GM13977 (cell line): Measurements from ENCODE around the gene AMPH.

Experiments
- DNase-seq: peaks from one replicate; pipeline ENCODE4 v3.0.0; 2012; ENCODE audit warnings: low spot score
- CTCF ChIP-seq: IDR thresholded peaks from 2 replicates; pipeline ENCODE4 v1.5.1; 2012; ENCODE audit warnings: mild to moderate bottlenecking, control low read depth; ENCODE audit not compliant: insufficient read depth; ENCODE audit errors: extremely low read depth, missing control alignments
- in situ Hi-C: fragments of 300-500 bp; cut with MboI; formaldehyde crosslinking; loops from one replicate; pipeline ENCODE4 v1.12.0; 2022; ENCODE audit warnings: low sequenced_read_pairs, low pct_unique_long_range_greater_than_20kb, mixed read lengths, inconsistent platforms; ENCODE audit not compliant: unreplicated experiment

The AMPH gene

GRCh38 chr7:38507384-38507783 is 123.8 kb downstream of the AMPH start:
- no peak for DNase-seq
- in situ Hi-C loops, result no loop called here
- no peak for TF ChIP-seq CTCF

GRCh38 chr7:38506756-38507155 is 124.4 kb downstream of the AMPH start:
- no peak for TF ChIP-seq CTCF
- in situ Hi-C loops, result no loop called here
- DNase-seq, result no peak

- in situ Hi-C loops, result no loop called here
- DNase-seq, result no peak
- no peak for TF ChIP-seq CTCF
These were observed 125.2 kb downstream of the AMPH start for GRCh38 chr7:38506004-38506403.

- TF ChIP-seq CTCF, result no peak
- in situ Hi-C loops, result no loop called here
- DNase-seq, result no peak
These were observed 126.5 kb downstream of the AMPH start for GRCh38 chr7:38504684-38505083.

GRCh38 chr7:38502848-38503247 is 128.3 kb downstream of the AMPH start:
- in situ Hi-C loops, result no loop called here
- TF ChIP-seq CTCF, result no peak
- no peak for DNase-seq

- TF ChIP-seq CTCF, result no peak
- no peak for DNase-seq
- in situ Hi-C loops, result no loop called here
These were observed 128.9 kb downstream of the AMPH start for GRCh38 chr7:38502289-38502688.

GRCh38 chr7:38492010-38492409 is 139.2 kb downstream of the AMPH start:
- in situ Hi-C loops, result no loop called here
- no peak for TF ChIP-seq CTCF
- DNase-seq, result no peak
